H9 (cell line): ENCODE results near the gene ZSWIM4. TPM values are rescaled to one million over a fixed set of nuclear protein-coding genes. Genes with fewer than 3 reads are reported as not detected.

Experiments used
- DNase-seq: peaks from one replicate; pipeline ENCODE4 v3.0.0-alpha.2; 2017
- H2AFZ ChIP-seq: one replicate; pipeline ENCODE4 v1.6.1; 2013; ENCODE audit warnings: mild to moderate bottlenecking, low read length, control low read depth, moderate library complexity
- H2AK5ac ChIP-seq: 2 replicates; pipeline ENCODE4 v1.6.1; 2013; ENCODE audit warnings: low read length, control low read depth, mixed read lengths; ENCODE audit not compliant: insufficient read length
- H2BK120ac ChIP-seq: one replicate; pipeline ENCODE4 v1.6.1; 2013; ENCODE audit warnings: low read depth, mild to moderate bottlenecking, low read length, control low read depth, inconsistent platforms; ENCODE audit not compliant: poor library complexity, severe bottlenecking
- H2BK12ac ChIP-seq: 2 replicates; pipeline ENCODE4 v1.6.1; 2013; ENCODE audit warnings: low read length, control low read depth, mixed read lengths, low read depth; ENCODE audit not compliant: insufficient read length
- H2BK15ac ChIP-seq: 2 replicates; pipeline ENCODE4 v1.6.1; 2013; ENCODE audit warnings: low read depth, low read length, control low read depth
- H2BK20ac ChIP-seq: one replicate; pipeline ENCODE4 v1.6.1; 2013; ENCODE audit warnings: low read depth, mild to moderate bottlenecking, low read length, control low read depth, inconsistent platforms; ENCODE audit not compliant: poor library complexity, severe bottlenecking
- H2BK5ac ChIP-seq: 2 replicates; pipeline ENCODE4 v1.6.1; 2013; ENCODE audit warnings: low read length, control low read depth, mixed read lengths; ENCODE audit not compliant: insufficient read length
- H3K14ac ChIP-seq: 2 replicates; pipeline ENCODE4 v1.6.1; 2013; ENCODE audit warnings: low read length, control low read depth; ENCODE audit not compliant: insufficient read depth
- H3K18ac ChIP-seq: 2 replicates; pipeline ENCODE4 v1.6.1; 2013; ENCODE audit warnings: low read depth, mild to moderate bottlenecking, mixed read lengths, low read length, control low read depth; ENCODE audit not compliant: insufficient read length
- H3K23ac ChIP-seq: 2 replicates; pipeline ENCODE4 v1.6.1; 2013; ENCODE audit warnings: low read length, control low read depth, mixed read lengths, low read depth; ENCODE audit not compliant: insufficient read length
- H3K23me2 ChIP-seq: 2 replicates; pipeline ENCODE4 v1.6.1; 2013; ENCODE audit warnings: low read depth, mild to moderate bottlenecking, mixed read lengths, low read length, control low read depth; ENCODE audit not compliant: insufficient read length, poor library complexity, severe bottlenecking
- H3K27ac ChIP-seq: 2 replicates; pipeline ENCODE4 v1.5.1; 2013; ENCODE audit warnings: low read length, control low read depth, mixed read lengths, low read depth; ENCODE audit not compliant: insufficient read length
- H3K27me3 ChIP-seq: 2 replicates; pipeline ENCODE4 v1.6.1; 2013; ENCODE audit warnings: low read length, control low read depth, inconsistent platforms; ENCODE audit not compliant: insufficient read depth
- H3K4ac ChIP-seq: 2 replicates; pipeline ENCODE4 v1.6.1; 2013; ENCODE audit warnings: low read depth, mild to moderate bottlenecking, control low read depth, inconsistent platforms, low read length, moderate library complexity
- H3K4me1 ChIP-seq: 2 replicates; pipeline ENCODE4 v1.6.1; 2013; ENCODE audit warnings: low read length, control low read depth, inconsistent platforms; ENCODE audit not compliant: insufficient read depth
- H3K4me2 ChIP-seq: 2 replicates; pipeline ENCODE4 v1.6.1; 2013; ENCODE audit warnings: low read length, control low read depth, mixed read lengths; ENCODE audit not compliant: insufficient read length, insufficient read depth
- H3K56ac ChIP-seq: 2 replicates; pipeline ENCODE4 v1.6.1; 2013; ENCODE audit warnings: low read depth, mild to moderate bottlenecking, mixed read lengths, low read length, control low read depth; ENCODE audit not compliant: insufficient read length
- H3K79me1 ChIP-seq: 2 replicates; pipeline ENCODE4 v1.6.1; 2013; ENCODE audit warnings: low read depth, mild to moderate bottlenecking, moderate library complexity, low read length, control low read depth, inconsistent platforms; ENCODE audit not compliant: insufficient read depth, poor library complexity, severe bottlenecking
- H3K79me2 ChIP-seq: 2 replicates; pipeline ENCODE4 v1.6.1; 2013; ENCODE audit warnings: low read length, control low read depth, inconsistent platforms; ENCODE audit not compliant: insufficient read depth
- H3K9ac ChIP-seq: 2 replicates; pipeline ENCODE4 v1.6.1; 2013; ENCODE audit warnings: low read length, control low read depth, mixed read lengths; ENCODE audit not compliant: insufficient read length; ENCODE audit errors: extremely low read depth
- H3K9me3 ChIP-seq: one replicate; pipeline ENCODE4 v1.6.1; 2013; ENCODE audit warnings: low read depth, low read length, inconsistent platforms; ENCODE audit not compliant: control insufficient read depth
- H3T11ph ChIP-seq: one replicate; pipeline ENCODE4 v1.6.1; 2013; ENCODE audit warnings: mild to moderate bottlenecking, low read length, control low read depth, inconsistent platforms
- H4K20me1 ChIP-seq: one replicate; pipeline ENCODE4 v1.6.1; 2013; ENCODE audit not compliant: control insufficient read depth, insufficient read length, insufficient read depth
- H4K5ac ChIP-seq: 2 replicates; pipeline ENCODE4 v1.6.1; 2013; ENCODE audit warnings: low read depth, mild to moderate bottlenecking, mixed read lengths, low read length, control low read depth; ENCODE audit not compliant: insufficient read length
- H4K8ac ChIP-seq: replicated peaks from 2 replicates; pipeline ENCODE4 v1.6.1; 2013; ENCODE audit warnings: low read length, control low read depth, mixed read lengths, low read depth; ENCODE audit not compliant: insufficient read length
- H4K91ac ChIP-seq: 2 replicates; pipeline ENCODE4 v1.6.1; 2013; ENCODE audit warnings: low read depth, mild to moderate bottlenecking, moderate library complexity, mixed read lengths, low read length, control low read depth; ENCODE audit not compliant: insufficient read length
- H3K27ac Mint-ChIP-seq, 3 experiments: 2 replicates in 2 of 3; 3 replicates in 1 of 3; pipeline ENCODE4 v1.8.0; 2020 to 2021; ENCODE audit warnings: mixed read lengths in 3 of 3, mild to moderate bottlenecking in 1 of 3, moderate library complexity in 1 of 3
- H3K27me3 Mint-ChIP-seq: 2 replicates; pipeline ENCODE4 v1.8.0; 2021; ENCODE audit warnings: low read depth, mild to moderate bottlenecking, moderate library complexity, mixed read lengths
- H3K36me3 Mint-ChIP-seq, 3 experiments: 2 replicates in 2 of 3; 3 replicates in 1 of 3; pipeline ENCODE4 v1.8.0; 2020 to 2021; ENCODE audit warnings: low read depth in 3 of 3, mixed read lengths in 3 of 3; ENCODE audit not compliant: insufficient read depth in 1 of 3
- H3K4me1 Mint-ChIP-seq, 2 experiments: 2 replicates each; pipeline ENCODE4 v1.8.0; 2020; ENCODE audit warnings: mixed read lengths in 2 of 2
- H3K4me3 Mint-ChIP-seq, 2 experiments: 2 replicates in 1 of 2; 3 replicates in 1 of 2; pipeline ENCODE4 v1.8.0; 2020 to 2021; ENCODE audit warnings: mild to moderate bottlenecking in 2 of 2, mixed read lengths in 2 of 2, moderate library complexity in 1 of 2
- H3K9me3 Mint-ChIP-seq, 2 experiments: 2 replicates in 1 of 2; 3 replicates in 1 of 2; pipeline ENCODE4 v1.8.0; 2020; ENCODE audit warnings: mild to moderate bottlenecking in 2 of 2, mixed read lengths in 2 of 2, moderate library complexity in 1 of 2
- CTCF ChIP-seq: fragments of 200-600 bp; sonication (generic); conservative IDR thresholded peaks from 3 replicates; pipeline ENCODE4 v1.8.0; 2021; ENCODE audit warnings: antibody characterized with exemption, mild to moderate bottlenecking
- total RNA-seq: library from RNA; stranded (reverse); gene quantifications from 2 replicates; pipeline ENCODE4 v1.2.1, GENCODE V29; 2021

The ZSWIM4 gene
- total RNA-seq, 1 experiment from 2014 or later: 50.7 TPM

GRCh38 chr19:13824703-13825102 is 29.5 kb downstream of the ZSWIM4 start:
- H4K20me1 ChIP-seq: no peaks in the 10 kb centered on the region
- peaks cover 10 to 25% of the 10 kb centered on the region in 2 experiments for H3K4me1 Mint-ChIP-seq

More at GRCh38 chr19:13824703-13825102, 29.5 kb downstream of the ZSWIM4 start:
- H4K5ac ChIP-seq: no peak overlapping the region
- H2BK12ac ChIP-seq: no peak overlapping the region
- no peak overlapping the region for H3K4ac ChIP-seq
- H2BK20ac ChIP-seq: no peak overlapping the region
- no peaks in the 10 kb centered on the region for H3K79me1 ChIP-seq
- H3K9ac ChIP-seq: no peak overlapping the region
- H3T11ph ChIP-seq: no peak overlapping the region
- no peak for DNase-seq
- H3K56ac ChIP-seq: no peak overlapping the region
- no peak overlapping the region for H2BK5ac ChIP-seq
- no peaks in the 10 kb centered on the region for H3K27me3 ChIP-seq
- no peak overlapping the region for H2BK120ac ChIP-seq
- no peak overlapping the region for H2AK5ac ChIP-seq
- H3K27ac Mint-ChIP-seq: no peak overlapping the region
- no peaks in the 10 kb centered on the region for H3K27me3 Mint-ChIP-seq
- H2BK15ac ChIP-seq: no peak overlapping the region
- peaks cover 33 to 78% (median 64%) of the 10 kb centered on the region in 3 experiments for H3K36me3 Mint-ChIP-seq
- no peak overlapping the region for H2AFZ ChIP-seq
- H3K18ac ChIP-seq: no peak overlapping the region
- no peaks in the 10 kb centered on the region for H3K9me3 Mint-ChIP-seq
- TF ChIP-seq CTCF: no peak
- no peak overlapping the region for H3K14ac ChIP-seq
- H3K4me3 Mint-ChIP-seq: no peak overlapping the region
- no peak overlapping the region for H3K23ac ChIP-seq
- no peaks in the 10 kb centered on the region for H3K23me2 ChIP-seq
- H3K79me2 ChIP-seq: no peaks in the 10 kb centered on the region
- no peaks in the 10 kb centered on the region for H3K9me3 ChIP-seq
- no peak overlapping the region for H4K91ac ChIP-seq
- H3K27ac ChIP-seq: no peak overlapping the region
- no peak overlapping the region for H4K8ac ChIP-seq
- H3K4me2 ChIP-seq: no peak overlapping the region
- no peaks in the 10 kb centered on the region for H3K4me1 ChIP-seq
